Thyroid gland (tissue), 4 donors: Measurements from ENCODE around the gene VAMP4. TPM values are rescaled to one million over a fixed set of nuclear protein-coding genes. Genes with fewer than 3 reads are reported as not detected.

Experiments
- DNase-seq, 2 donors: peaks; one replicate each; pipeline ENCODE4 v3.0.0-alpha.2; 2019
- H3K27ac ChIP-seq, 3 donors: fragments of 200-600 bp; sonication (generic); 1 replicate in 2 of 3; 2 replicates in 1 of 3; pipeline ENCODE4 v1.5.1; 2016 to 2019; ENCODE audit warnings: mild to moderate bottlenecking in 1 of 3, moderate library complexity in 1 of 3
- H3K27me3 ChIP-seq: fragments of 200-600 bp; sonication (generic); one replicate; pipeline ENCODE4 v1.5.1; 2019
- H3K36me3 ChIP-seq, 2 donors: fragments of 200-600 bp; sonication (generic); one replicate each; pipeline ENCODE4 v1.5.1; 2016 to 2019
- H3K4me1 ChIP-seq, 2 donors: fragments of 200-600 bp; sonication (generic); one replicate each; pipeline ENCODE4 v1.5.1; 2017 to 2019
- H3K4me3 ChIP-seq, 3 donors: fragments of 200-600 bp; sonication (generic); replicated peaks in 1 of 3; 1 replicate in 2 of 3; 2 replicates in 1 of 3; pipeline ENCODE4 v1.5.1; 2016; ENCODE audit warnings: mild to moderate bottlenecking in 1 of 3
- H3K9me3 ChIP-seq: fragments of 200-600 bp; sonication (generic); one replicate; pipeline ENCODE4 v1.5.1; 2017
- CTCF ChIP-seq, 6 experiments: fragments of 200-600 bp in 3 of 6; fragments of 450-650 bp in 3 of 6; sonication (generic) in 3 of 6; IDR thresholded peaks; one replicate each; pipeline ENCODE4 v1.5.1; 2016 to 2019; ENCODE audit warnings: antibody characterized with exemption in 6 of 6, mild to moderate bottlenecking in 2 of 6, inconsistent platforms in 1 of 6, moderate library complexity in 1 of 6
- POLR2A ChIP-seq, 2 donors: fragments of 450-650 bp; IDR thresholded peaks; one replicate each; pipeline ENCODE4 v1.6.1; 2017; ENCODE audit warnings: antibody characterized with exemption in 2 of 2, mild to moderate bottlenecking in 2 of 2, moderate library complexity in 1 of 2
- WGBS, 2 donors: methylation state at CpG; one replicate each; pipeline ENCODE4 v1.1.5; 2017; 5-methylcytosine and 5-hydroxymethylcytosine counted together
- intact Hi-C: fragments of 100-400 bp; cut with DNase I; formaldehyde crosslinking; loops from one replicate; pipeline ENCODE4 v1.15.1; 2023
- total RNA-seq, 4 donors: library from RNA; depleted of rRNA; stranded (reverse); fragments of >200 nt; gene quantifications; one replicate each; pipeline ENCODE4 v1.2.3, GENCODE V29; 2016

VAMP4 gene
- total RNA-seq, 4 donors from 2014 or later: 16.3 to 23.2 (median 17.8) TPM

- TF ChIP-seq CTCF (IDR thresholded peaks at IDR 0.05) (no peak), POLR2A (IDR thresholded peaks at IDR 0.05) (no peak)
- no peaks in the 10 kb centered on the region for H3K36me3 ChIP-seq
- H3K27me3 ChIP-seq: no peaks in the 10 kb centered on the region
- DNase-seq: no peak
- no peak overlapping the region for H3K27ac ChIP-seq
- peaks cover 17 to 19% of the 10 kb centered on the region in 2 donors for H3K4me1 ChIP-seq
- intact Hi-C loops: no loop called here
- WGBS, 2 donors: 96 to 98% methylated on average over 8 of the region's 8 CpGs
- no peaks in the 10 kb centered on the region for H3K9me3 ChIP-seq
- H3K4me3 ChIP-seq: no peak overlapping the region
These were observed 3.1 kb upstream of the VAMP4 start for GRCh38 chr1:171744986-171745385.

- DNase-seq: peak; percentile 19 to 21
- Histone ChIP-seq H3K4me1 (peaks cover 25 to 28% of the 10 kb centered on the region in 2 donors), H3K4me3 (peak overlapping the region in 2 of 3 donors; percentile 88 to 96), H3K36me3 (no peaks in the 10 kb centered on the region), H3K27me3 (no peaks in the 10 kb centered on the region), H3K27ac (peak overlapping the region; percentile 93 to 98 (median 98)), H3K9me3 (no peaks in the 10 kb centered on the region)
- intact Hi-C loops: no loop called here
- peak in 1 of 2 donors; percentile 42 for TF ChIP-seq POLR2A (IDR thresholded peaks at IDR 0.05)
- TF ChIP-seq CTCF (IDR thresholded peaks at IDR 0.05): no peak
- 19 to 23% methylated on average over 8 of the region's 8 CpGs for WGBS, 2 donors
These were observed 1.4 kb upstream of the VAMP4 start for GRCh38 chr1:171743081-171743870.

- H3K4me3 ChIP-seq: peak overlapping the region in 2 of 3 donors; percentile 88 to 96
- no peaks in the 10 kb centered on the region for H3K27me3 ChIP-seq
- DNase-seq: peak; percentile 48 to 53
- intact Hi-C loops: no loop called here
- H3K9me3 ChIP-seq: no peaks in the 10 kb centered on the region
- H3K27ac ChIP-seq: peak overlapping the region; percentile 93 to 98 (median 98)
- H3K36me3 ChIP-seq: peaks cover 0 to 3% of the 10 kb centered on the region in 2 donors
- 1% methylated on average over 14 of the region's 14 CpGs for WGBS, 2 donors
- TF ChIP-seq POLR2A (IDR thresholded peaks at IDR 0.05): no peak
- TF ChIP-seq CTCF (IDR thresholded peaks at IDR 0.05): no peak
- H3K4me1 ChIP-seq: peaks cover 25 to 28% of the 10 kb centered on the region in 2 donors
These were observed 685 bp upstream of the VAMP4 start for GRCh38 chr1:171742577-171742922.

GRCh38 chr1:171740987-171741871 is 636 bp downstream of the VAMP4 start:
- peak overlapping the region; percentile 44 to 96 (median 88) for H3K4me3 ChIP-seq
- intact Hi-C loops: no loop called here
- DNase-seq: peak; percentile 51 to 53
- H3K36me3 ChIP-seq: peaks cover 2 to 9% of the 10 kb centered on the region in 2 donors
- 2 to 3% methylated on average over 28 of the region's 28 CpGs for WGBS, 2 donors
- TF ChIP-seq CTCF (IDR thresholded peaks at IDR 0.05): peak in 2 of 6 experiments; percentile 8 to 9
- no peak for TF ChIP-seq POLR2A (IDR thresholded peaks at IDR 0.05)
- H3K4me1 ChIP-seq: peaks cover 25 to 28% of the 10 kb centered on the region in 2 donors
- H3K27ac ChIP-seq: peak overlapping the region; percentile 93 to 98 (median 98)
- no peaks in the 10 kb centered on the region for H3K9me3 ChIP-seq
- H3K27me3 ChIP-seq: no peaks in the 10 kb centered on the region
